Middle frontal gyrus (tissue), 1 donor: ENCODE data around the gene SLC26A5.

Experiments used
- DNase-seq: peaks from one replicate; pipeline ENCODE4 v3.0.0-alpha.2; 2015; ENCODE audit warnings: low spot score; ENCODE audit errors: extremely low spot score

SLC26A5 gene

GRCh38 chr7:103348452-103348851 lies 97.6 kb downstream of the SLC26A5 start:
- DNase-seq = no peak

- DNase-seq = peak; percentile 78
Measured at GRCh38 chr7:103347507-103348267, 98.3 kb downstream of the SLC26A5 start, which contains the start of gene PSMC2. TSS of gene PSMC2 (plus strand) at chr7:103347643. CDS start at chr7:103347712, 69 bp downstream.

GRCh38 chr7:103346396-103346795 lies 99.6 kb downstream of the SLC26A5 start:
- DNase-seq = no peak

- peak; percentile 86 for DNase-seq
Measured at GRCh38 chr7:103344453-103345149, 101.4 kb downstream of the SLC26A5 start, which contains the start of gene DNAJC2. TSS of gene DNAJC2 (minus strand) at chr7:103344767. CDS start at chr7:103344622, 145 bp downstream.

GRCh38 chr7:103343758-103344452 lies 102.1 kb downstream of the SLC26A5 start:
- no peak for DNase-seq

GRCh38 chr7:103343332-103343731 lies 102.7 kb downstream of the SLC26A5 start:
- DNase-seq = no peak

GRCh38 chr7:103341466-103341865 lies 104.5 kb downstream of the SLC26A5 start:
- no peak for DNase-seq

GRCh38 chr7:103338864-103339263 lies 107.1 kb downstream of the SLC26A5 start:
- DNase-seq = no peak

- DNase-seq = no peak
Measured at GRCh38 chr7:103336761-103337160, 109.2 kb downstream of the SLC26A5 start.

GRCh38 chr7:103325744-103326143 lies 120.3 kb downstream of the SLC26A5 start:
- no peak for DNase-seq
